HG03025 (cell line): ENCODE data around the gene GABRR3.
"Not testable (repeated sequence)": the region's sequence is repeated elsewhere in the genome, so short reads cannot be mapped to it uniquely, and the experiment has no call there.

Source experiments
- ATAC-seq: cut with Tn5 transposase; IDR thresholded peaks from one replicate; pipeline ENCODE4 v1.9.1; 2021; ENCODE audit warnings: mild to moderate bottlenecking, moderate library complexity; ENCODE audit not compliant: unreplicated experiment, low FRiP score

Gene GABRR3

DNA sequence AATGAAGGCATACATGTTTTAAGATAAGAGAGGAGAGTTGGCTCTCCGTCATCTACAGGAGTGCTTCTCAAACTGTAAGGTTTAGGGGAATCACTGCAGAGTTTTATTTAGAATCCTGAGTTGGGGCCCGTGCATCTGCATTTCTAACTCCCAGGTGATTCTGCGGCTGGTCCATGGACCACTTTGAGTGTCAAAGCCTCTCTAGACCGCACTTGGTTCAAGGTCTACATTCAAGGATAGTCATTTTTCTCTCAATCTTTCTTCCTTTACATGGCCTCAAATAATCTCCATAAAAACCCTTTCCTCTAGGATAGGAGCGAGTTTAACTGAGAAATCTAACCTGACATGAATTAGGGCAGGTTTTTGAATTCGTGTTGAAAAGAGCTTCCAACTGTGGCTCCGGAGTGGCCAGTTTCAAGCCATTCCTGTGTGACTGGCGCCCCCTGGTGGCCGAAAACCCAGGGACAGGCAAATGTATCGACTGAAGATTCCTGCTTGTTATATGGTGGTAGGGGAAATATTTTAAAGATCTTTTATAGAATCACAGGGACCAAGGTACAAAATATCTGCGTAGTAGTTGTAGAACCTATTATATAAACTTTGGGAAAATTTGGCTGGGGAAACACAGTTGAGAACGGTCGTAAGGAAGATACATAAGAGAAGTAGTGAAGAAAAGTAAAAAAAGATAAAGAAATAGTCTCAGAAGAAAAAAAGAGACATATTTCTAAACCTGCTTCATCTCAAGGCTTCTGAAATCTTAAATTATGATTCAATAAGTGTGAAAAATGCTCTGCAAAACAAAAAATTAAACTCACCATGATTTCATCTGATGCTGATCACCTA lies 11.9 kb downstream of the GABRR3 start:
- peak; percentile 62 for ATAC-seq

DNA sequence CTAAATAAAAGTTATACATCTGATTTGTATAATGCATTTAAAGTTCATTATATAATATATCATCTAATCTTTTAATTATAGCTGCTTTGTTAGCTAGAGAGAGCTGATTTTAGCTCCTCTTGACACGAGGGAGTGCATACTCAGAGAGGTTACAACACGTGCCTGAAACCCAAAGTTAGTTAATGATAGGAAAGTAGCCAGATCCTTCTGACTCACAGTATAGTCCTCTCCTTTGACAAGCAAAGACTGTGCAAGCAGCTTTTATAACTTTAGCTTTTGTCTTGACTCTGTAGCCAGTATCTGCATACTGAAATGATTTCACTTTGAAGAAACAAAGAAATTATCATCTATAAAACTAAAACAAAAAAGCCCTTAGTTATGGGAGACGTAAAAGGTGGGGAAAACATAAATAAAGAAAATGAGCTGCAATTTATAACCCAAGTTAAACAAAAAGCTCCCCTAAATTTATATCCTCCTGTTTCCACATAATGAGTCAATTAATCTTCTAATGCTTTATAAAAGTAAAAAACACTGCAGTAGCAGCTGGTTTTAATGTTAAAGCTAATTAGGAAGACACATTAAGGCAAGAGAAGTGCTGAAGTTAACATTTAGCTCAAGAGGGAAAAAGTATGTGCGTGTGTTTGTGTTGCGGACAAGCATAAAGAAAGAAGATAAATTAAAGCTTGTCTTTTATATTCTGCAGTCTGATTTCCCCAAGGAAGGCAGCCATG lies 13.1 kb downstream of the GABRR3 start:
- no peak for ATAC-seq

DNA sequence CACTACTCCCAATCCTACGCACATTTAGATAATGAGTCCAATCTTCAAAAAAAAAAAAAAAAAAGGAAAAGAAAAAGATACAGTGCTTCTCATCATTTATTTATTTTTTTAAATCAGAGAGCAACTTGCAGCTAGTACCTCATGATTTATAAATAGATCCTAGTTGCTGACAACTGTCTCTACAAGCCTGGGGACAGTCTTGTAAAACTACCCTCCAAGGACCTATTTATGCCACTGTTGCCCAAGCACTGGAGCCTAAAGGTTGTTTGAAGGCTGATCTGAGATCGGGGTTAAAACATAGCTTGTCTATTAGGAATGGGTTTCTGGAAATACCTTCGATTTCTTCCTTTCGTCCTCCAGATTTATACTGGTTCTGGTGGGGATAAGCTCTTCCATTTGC lies 14.7 kb downstream of the GABRR3 start:
- ATAC-seq: no peak

DNA sequence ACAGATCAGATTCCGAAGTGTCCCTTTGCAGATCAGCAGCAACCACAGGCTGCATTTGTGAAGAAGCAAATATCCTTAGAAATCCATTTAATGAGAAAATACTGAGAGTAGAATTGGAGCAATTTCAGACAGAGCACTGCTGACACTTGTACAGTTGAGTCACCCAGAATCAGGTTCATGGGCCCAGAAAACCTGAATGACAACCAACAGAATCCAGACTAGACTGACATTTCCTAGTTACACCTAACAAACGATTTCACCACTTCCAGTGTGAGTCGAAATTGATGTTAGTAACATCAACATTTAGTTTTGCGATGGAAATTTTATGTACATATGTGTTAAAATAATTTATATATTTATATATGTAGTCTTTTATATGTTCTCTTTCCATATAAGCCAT lies 16.8 kb downstream of the GABRR3 start:
- no peak for ATAC-seq

GRCh38 chr3:98014268-98014585 lies 20.9 kb downstream of the GABRR3 start:
- ATAC-seq: no peak

DNA sequence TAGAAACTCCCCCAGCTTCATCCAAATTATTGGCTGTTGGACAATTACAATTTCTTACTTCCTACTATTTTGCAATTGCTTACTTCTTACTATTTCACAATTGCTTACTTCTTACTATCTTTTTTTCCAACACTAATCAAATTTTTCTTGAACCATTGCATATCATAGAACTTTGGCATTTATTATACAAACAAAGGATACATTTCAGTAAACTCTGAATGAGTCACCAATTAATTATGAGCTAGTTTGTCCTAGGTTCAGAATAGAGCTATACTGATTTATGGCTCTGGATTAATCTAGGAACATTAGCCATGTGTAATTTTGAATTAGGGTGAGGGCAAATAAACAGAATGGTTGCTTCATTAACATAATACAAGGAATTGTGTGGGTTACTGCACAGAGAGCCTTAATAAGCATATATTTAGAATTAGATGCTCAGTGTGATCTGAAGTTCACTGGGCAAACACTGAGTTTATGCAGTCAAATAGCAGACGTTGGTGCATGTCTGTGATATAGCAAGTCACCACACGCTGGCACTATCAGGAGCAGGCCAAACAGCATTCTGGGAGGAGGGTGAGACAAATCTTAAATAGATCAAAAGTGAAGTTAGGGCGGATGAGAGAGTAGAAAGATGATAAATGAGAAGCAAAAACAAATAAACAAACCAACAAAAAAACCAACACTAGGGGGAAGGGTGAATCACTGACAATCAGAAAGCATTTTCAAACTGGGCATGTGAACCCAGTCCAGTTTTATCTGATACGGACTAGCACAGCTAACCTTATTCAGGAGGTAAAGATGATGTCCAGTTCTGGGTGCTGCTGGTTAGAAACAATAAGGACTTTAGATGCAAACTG lies 21.5 kb downstream of the GABRR3 start:
- no peak for ATAC-seq

- ATAC-seq: no peak
These were observed 22.1 kb downstream of the GABRR3 start for GRCh38 chr3:98012979-98013378.

DNA sequence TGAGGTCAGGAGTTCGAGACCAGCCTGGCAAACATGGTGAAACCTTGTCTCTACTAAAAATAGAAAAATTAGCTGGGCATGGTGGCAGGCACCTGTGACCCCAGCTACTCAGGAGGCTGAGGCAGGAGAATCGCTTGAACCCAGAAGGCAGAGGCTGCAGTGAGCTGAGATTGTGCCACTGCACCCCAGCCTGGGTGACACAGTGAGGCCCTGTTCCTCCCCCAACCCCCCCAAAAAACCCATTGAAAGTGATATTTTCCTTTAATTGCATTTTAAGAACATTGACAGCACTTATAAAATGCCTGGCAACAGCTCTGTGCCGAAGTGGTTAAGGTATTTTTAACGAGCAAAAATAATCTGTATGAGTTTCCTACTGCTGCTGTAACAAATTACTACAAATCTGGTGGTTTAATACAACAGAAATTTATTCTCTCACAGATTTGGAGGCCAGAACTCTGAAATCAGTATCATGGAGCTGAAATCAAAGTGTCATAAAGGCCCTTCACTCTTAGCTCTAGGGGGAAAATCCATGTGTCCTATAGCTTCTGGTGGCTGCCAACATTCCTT lies 24.1 kb downstream of the GABRR3 start:
- ATAC-seq: not testable (repeated sequence)

DNA sequence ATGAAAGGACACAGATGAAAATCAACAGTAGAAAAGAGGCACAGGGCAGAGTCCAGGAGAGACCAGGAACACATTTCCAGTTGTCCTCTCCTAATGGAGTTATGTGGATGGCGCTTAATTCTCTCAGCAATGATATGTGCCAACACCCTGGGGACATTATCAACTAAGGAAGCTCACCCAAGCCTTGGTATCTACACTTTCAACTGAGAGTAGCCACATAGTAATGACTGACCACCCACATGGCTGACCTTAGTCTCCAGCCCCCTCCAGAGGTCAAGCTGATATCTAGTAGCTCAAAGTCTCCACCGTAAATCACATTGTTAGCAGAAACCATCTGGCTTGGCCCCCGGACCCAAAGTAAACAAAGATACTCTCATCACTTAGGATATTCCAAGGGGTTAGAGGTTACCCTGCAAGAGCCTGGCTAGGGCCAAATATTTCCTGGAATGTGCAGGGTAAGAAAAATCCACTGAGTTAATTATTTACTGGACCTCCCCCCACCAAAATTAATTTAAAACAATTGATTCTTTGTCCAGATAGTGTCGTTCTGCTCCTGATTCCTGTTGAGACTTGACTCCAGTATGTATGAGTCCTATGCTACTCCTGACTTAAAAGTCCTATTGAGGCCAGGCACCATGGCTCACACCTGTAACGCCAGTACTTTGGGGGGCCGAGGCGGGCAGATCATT lies 24.8 kb downstream of the GABRR3 start:
- no peak for ATAC-seq

DNA sequence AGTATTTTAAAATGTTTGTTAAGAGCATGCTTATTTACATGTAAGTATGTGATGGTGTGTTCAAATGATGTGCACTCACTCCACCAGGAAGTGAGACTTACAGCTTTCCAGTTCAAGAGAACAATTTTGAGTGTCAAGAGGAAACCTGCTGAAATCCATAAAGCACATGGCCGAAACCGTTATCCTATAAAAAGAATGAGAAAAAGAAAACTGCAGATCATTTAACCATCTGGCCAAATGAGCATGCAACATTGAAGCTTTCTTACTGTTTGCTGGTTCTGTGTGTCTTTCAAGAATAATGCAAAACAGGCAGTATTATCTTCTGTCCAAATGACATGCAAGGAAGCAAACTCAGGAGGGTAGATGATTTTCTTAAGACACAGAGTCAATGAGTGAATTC lies 26.3 kb downstream of the GABRR3 start:
- ATAC-seq: peak; percentile 79

DNA sequence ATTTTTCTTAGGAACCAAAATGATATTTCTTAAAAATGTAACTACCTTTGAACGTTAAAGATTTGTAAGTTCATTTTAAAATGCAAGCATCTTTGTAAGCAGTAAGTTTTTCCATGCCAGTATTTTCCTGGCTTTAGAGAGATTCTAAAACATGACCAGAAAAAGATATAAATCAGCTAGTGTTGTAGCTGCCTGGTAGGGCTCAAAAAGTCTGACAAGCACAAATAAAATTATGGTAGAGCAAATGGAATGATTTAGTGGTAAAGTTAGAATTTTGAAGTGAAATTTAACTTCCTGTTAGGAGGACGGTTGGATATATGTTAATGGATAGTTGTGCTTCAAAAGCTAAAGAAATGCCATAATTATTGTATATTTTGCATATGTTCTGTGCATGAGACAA lies 29.7 kb downstream of the GABRR3 start:
- ATAC-seq: no peak

GRCh38 chr3:98004721-98005120 lies 30.4 kb downstream of the GABRR3 start:
- no peak for ATAC-seq

GRCh38 chr3:98003306-98003969 lies 31.7 kb downstream of the GABRR3 start:
- peak; percentile 44 for ATAC-seq

- no peak for ATAC-seq
These were observed 32.4 kb downstream of the GABRR3 start for GRCh38 chr3:98002717-98003116.

- ATAC-seq: no peak
These were observed 35.1 kb downstream of the GABRR3 start for GRCh38 chr3:97999994-98000393.

GRCh38 chr3:97999103-97999502 lies 36.0 kb downstream of the GABRR3 start:
- ATAC-seq: no peak

DNA sequence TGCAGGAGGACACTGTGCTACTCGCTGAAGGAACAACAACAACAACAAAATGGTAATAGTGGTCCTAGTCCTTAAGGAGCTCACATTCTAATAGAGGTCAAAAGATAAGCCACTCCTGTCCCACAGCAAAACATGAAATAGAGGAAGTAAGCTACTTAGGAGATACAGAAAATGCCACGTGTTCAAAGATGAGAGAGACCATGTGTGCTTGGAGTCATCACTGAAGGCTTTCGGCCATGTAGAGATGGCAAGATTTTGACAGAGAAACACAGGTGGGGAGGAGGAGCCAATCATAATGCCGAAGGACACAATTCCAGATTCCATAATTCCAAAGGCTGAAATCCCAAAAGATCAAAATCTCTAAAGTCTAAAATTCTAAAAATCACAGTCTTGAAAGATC lies 38.1 kb downstream of the GABRR3 start:
- ATAC-seq: no peak

DNA sequence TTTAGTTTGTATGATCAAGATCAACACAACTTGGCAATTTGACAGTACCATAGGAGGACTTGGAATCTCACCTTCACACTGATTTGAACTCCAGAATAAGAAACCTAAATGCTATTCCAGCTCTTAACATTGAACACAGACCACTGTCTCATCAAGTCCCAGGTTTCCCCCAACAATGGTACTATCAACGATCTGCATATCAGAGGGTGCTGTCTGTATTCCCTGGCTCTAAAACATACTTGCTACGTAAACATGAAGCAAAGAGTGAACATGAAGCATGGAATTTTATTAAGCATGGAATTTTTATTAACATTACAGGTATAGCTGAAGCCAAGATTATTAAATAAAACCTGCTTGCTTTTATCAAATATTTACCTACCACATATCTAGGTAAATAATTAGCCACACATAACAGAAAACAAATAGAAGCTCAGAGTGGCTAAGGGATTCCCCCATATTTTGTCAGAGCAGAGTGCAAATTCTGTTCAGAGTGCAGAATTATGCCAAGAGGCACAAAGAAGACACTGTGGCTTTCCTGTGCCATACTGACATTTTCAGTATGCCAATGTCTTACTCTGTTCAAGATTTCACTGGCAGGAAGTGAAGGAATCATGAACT lies 40.7 kb downstream of the GABRR3 start:
- ATAC-seq: no peak

DNA sequence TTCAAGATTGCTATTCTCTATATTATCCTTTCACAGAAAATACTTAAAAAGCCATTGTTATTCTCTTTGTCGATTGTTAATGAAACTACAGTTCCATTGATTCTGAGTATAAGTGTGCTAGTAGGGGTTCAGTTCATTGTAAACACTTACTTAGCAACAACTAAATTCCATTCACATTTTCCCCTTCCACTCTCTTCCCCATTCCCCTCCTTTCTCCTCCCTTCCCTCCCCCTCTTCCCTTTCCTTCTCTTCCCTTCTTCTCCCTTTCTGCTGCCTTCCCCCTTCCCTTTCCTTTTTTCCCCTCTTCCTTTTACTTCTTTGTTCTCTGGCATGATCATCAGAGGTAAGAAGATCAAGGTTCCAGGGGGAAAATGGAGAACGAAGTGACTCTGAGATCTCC lies 41.6 kb downstream of the GABRR3 start:
- no peak for ATAC-seq
